NB4 (cell line): Measurements from ENCODE around the gene LYG1.
"Not testable (repeated sequence)": the region's sequence is repeated elsewhere in the genome, so short reads cannot be mapped to it uniquely, and the experiment has no call there.

Experiments used
- DNase-seq: peaks from one replicate; pipeline ENCODE4 v3.0.0; 2010; ENCODE audit warnings: low read depth
- H3K4me3 ChIP-seq: one replicate; pipeline ENCODE4 v1.5.1; 2011; ENCODE audit warnings: mild to moderate bottlenecking, low read depth, low read length, moderate library complexity
- MYC ChIP-seq: IDR thresholded peaks from 2 replicates; pipeline ENCODE4 v1.6.1; 2011; ENCODE audit warnings: low read depth, low read length
- POLR2A ChIP-seq: IDR thresholded peaks from 2 replicates; pipeline ENCODE4 v1.6.1; 2011; ENCODE audit warnings: mild to moderate bottlenecking; ENCODE audit not compliant: insufficient read length; ENCODE audit errors: extremely low read depth
- TF ChIP-seq, protein P1 (sequence below): IDR thresholded peaks from one replicate; pipeline ENCODE4 v1.5.1; 2012; ENCODE audit warnings: low read depth, low read length
- TF ChIP-seq, protein P2 (sequence below): IDR thresholded peaks from 2 replicates; pipeline ENCODE4 v1.6.1; 2011; ENCODE audit warnings: low read depth, low read length

The LYG1 gene

DNA sequence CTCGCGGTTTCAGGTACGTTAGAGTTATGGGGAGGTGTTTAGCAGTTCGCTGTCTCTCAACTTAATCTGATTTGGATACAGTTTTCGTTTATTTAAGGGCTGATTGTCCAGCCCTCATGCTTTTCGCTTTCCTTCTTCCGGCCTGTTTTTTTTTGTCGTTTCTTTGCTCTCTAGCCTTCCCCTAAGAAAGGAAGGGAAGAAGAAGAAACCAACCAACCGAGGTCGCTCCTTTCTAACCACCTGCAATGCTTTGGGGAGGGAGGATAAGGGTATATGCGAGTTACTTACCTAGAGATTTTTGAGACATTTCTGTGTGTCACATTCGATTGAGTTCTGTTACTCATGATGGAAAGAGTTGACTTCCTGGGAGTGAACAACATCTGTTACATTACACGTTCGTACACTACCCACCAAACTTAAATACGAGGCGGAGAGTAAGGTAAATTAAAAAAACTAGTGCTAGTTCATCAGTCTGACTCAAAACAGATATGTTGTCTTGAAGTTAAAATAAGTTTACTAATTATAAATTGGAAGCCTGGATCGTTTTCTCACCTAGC lies 37.1 kb upstream of the LYG1 start:
- DNase-seq, result no peak
- peak overlapping the region; percentile 93 for H3K4me3 ChIP-seq
- no peak for TF ChIP-seq MYC
- TF ChIP-seq, protein P1, sequence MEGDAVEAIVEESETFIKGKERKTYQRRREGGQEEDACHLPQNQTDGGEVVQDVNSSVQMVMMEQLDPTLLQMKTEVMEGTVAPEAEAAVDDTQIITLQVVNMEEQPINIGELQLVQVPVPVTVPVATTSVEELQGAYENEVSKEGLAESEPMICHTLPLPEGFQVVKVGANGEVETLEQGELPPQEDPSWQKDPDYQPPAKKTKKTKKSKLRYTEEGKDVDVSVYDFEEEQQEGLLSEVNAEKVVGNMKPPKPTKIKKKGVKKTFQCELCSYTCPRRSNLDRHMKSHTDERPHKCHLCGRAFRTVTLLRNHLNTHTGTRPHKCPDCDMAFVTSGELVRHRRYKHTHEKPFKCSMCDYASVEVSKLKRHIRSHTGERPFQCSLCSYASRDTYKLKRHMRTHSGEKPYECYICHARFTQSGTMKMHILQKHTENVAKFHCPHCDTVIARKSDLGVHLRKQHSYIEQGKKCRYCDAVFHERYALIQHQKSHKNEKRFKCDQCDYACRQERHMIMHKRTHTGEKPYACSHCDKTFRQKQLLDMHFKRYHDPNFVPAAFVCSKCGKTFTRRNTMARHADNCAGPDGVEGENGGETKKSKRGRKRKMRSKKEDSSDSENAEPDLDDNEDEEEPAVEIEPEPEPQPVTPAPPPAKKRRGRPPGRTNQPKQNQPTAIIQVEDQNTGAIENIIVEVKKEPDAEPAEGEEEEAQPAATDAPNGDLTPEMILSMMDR, result no peak
- no peak for TF ChIP-seq POLR2A
- TF ChIP-seq, protein P2, sequence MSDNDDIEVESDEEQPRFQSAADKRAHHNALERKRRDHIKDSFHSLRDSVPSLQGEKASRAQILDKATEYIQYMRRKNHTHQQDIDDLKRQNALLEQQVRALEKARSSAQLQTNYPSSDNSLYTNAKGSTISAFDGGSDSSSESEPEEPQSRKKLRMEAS, result no peak

DNA sequence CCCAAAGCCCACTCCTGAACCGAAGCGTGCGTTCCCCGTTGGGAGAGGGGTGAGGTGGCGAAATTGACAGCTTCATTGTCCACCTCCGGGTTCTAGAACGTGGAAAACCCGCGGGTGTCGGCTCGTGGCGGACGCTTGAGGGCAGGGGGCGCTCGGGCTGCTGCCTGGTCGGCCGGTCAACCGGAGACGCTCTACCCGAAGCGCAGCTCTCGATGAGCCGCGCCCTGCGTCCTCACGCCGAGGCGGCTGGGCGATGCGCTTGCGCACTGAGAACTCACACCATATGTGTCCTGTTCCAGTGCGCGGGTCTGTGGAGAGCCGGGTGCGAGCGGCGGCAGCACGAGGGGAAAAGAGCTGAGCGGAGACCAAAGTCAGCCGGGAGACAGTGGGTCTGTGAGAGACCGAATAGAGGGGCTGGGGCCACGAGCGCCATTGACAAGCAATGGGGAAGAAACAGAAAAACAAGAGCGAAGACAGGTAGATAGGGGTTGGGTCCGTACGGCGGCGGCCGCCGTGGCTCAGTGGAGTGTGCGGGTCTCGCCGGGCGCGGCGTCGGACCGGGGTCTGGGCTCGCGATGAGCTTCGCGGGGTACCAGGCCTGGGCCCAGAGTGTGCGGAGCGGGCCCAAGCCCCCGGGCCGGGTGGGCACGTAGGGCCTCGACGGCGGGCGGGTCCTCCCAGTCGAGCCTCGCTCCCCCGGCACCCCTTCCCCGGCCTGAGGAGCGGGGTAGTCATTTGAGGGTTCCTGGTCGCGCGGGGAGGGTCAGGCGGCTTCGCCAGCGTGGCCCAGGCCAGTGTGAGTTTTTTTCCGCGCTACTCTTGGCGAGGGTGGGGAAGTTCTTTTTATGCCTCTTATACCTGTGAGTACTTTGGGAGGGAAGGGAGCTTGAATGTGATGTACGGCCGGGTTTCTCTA lies 36.4 kb upstream of the LYG1 start, which contains the start of gene EIF5B:
Gene EIF5B (plus strand): TSS at position 277 of the 916 bp plus-strand sequence. CDS start 166 bp downstream, at position 443.
- DNase-seq, result peak; percentile 99
- TF ChIP-seq, protein P2, result peak; percentile 76
- TF ChIP-seq MYC, result 0 out of 2 replicates have a peak, but pooled peaks have one; percentile 43
- TF ChIP-seq, protein P1, result peak; percentile 62
- TF ChIP-seq POLR2A, result peak; percentile 84
- H3K4me3 ChIP-seq, result peak within 1 kb of the TSS; percentile 93

DNA sequence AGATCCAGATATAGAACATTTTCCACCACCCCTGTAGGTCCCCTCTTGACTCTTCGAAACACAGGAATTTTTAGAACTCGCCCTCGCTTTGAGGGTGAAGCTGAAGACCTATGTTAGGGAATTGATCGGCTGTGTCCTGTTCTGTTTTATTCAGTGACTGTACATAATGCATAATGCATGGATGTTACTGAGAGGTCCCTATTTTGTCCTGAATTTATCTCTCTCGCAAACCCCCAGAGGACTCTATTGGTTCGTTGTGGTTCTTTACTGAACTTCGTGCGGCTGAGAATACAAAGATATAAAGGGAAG lies 35.8 kb upstream of the LYG1 start:
- TF ChIP-seq POLR2A (no peak), MYC (no peak)
- TF ChIP-seq, protein P2, result no peak
- TF ChIP-seq, protein P1, result no peak
- peak overlapping the region; percentile 93 for H3K4me3 ChIP-seq
- no peak for DNase-seq

DNA sequence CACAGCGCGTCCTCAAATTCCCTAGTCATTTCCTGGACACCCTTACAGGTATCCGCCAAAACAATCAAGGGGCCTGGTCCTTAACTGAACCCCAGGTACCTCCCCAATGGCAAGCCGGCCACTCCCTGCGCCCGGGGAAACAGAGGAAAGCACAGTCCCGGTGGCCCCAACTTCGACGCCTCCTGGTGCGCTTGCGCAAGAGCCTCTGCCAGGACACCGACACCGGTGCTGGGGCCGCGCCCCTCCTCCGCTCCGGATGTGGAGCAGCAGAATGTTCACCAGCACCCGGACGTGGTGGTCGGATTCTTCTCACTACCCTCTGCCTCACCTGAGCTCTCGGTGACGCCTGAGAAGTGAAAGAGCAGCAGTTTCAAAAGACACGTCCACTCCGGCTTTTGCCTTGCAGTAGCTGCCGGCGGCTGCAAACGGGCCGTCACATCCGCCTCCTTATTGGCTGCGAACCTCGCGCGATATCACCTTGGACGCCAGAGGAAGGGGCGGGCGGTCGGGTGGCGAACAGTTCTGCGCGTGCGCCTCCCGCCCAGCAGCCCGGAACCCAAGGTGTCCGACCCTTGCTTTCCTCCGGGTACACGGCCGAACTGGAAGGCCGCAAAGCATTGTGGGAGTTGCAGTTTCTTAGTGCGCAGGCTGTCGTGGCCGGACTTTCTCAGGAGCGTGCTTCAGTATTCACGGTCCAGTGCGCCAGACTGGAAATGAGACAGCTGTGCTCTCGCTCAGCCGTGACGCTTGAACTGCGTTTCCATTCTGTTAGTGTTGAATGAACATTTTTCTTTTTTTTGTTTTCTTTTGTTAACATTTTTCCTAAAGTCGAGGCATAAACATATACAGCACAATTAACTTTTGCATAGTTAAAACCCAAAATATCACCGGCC lies 35.2 kb upstream of the LYG1 start, which contains the start of gene TXNDC9:
Gene TXNDC9 (minus strand): TSS at position 423 of the 893 bp plus-strand sequence. CDS start 3,123 bp downstream, outside the sequence.
- TF ChIP-seq, protein P1, result no peak
- TF ChIP-seq, protein P2, result peak; percentile 88
- TF ChIP-seq POLR2A (peak; percentile 81), MYC (peak; percentile 87)
- DNase-seq, result peak; percentile 100
- peak within 1 kb of the TSS; percentile 93 for H3K4me3 ChIP-seq

DNA sequence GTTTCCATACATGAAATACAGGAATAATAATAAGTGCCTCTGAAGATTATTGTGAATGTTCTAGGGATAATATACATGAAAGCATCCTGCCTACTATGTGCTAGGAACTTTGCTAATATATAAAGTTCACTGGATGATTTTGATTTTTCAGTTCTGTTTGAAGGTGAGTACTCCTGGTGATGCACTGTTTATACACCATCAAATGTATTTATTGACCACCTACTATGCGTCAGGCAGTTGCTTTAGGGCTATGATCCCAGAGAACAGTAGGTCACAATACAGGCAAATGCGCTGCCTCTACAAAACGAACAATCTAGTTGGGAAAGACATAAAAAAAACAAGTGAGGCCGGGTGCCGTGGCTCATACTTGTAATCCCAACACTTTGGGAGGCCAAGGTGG lies 24.4 kb upstream of the LYG1 start:
- TF ChIP-seq, protein P1, result no peak
- TF ChIP-seq POLR2A (no peak), MYC (no peak)
- TF ChIP-seq, protein P2, result no peak
- no peak for DNase-seq
- H3K4me3 ChIP-seq, result no peak overlapping the region

DNA sequence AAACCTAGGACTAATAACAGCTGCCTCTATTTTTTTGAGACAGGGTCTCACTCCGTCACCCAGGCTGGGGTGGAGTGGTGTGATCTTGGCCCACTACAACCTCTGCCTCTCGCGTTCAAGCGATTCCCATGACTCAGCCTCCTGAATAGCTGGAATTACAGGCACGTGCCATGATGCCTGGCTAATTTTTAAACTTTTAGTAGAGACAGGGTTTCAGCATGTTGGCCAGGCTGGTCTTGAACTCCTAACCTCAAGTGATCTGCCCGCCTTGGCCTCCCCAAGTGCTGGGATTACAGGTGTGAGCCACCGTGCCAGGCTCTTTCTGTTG lies 16.8 kb upstream of the LYG1 start:
- not testable (repeated sequence) for DNase-seq, H3K4me3 ChIP-seq
